Natural killer cell (primary cell): Measurements from ENCODE around the gene RFX2. TPM values are rescaled to one million over a fixed set of nuclear protein-coding genes. Genes with fewer than 3 reads are reported as not detected.

ENCODE experiments used
- ATAC-seq, 3 donors: fragments of 150-1000 bp in 2 of 3; fragments of 200-7000 bp in 1 of 3; cut with Tn5 transposase; 1 replicate in 1 of 3; 2 replicates in 2 of 3; pipeline ENCODE4 v1.10.0; 2021; ENCODE audit warnings: mild to moderate bottlenecking in 2 of 3, moderate library complexity in 2 of 3
- DNase-seq, 2 donors: peaks; one replicate each; pipeline versions ENCODE4 v3.0.0 to v3.0.0-alpha.2; 2013 to 2021; ENCODE audit warnings: mixed read lengths in 1 of 2
- H3K27ac ChIP-seq: one replicate; pipeline ENCODE4 v1.5.1; 2013; ENCODE audit warnings: mild to moderate bottlenecking, low read length
- H3K27me3 ChIP-seq: one replicate; pipeline ENCODE4 v1.6.1; 2013; ENCODE audit warnings: low read length; ENCODE audit not compliant: control insufficient read depth, insufficient read depth
- H3K36me3 ChIP-seq: one replicate; pipeline ENCODE4 v1.6.1; 2013; ENCODE audit warnings: low read length; ENCODE audit not compliant: control insufficient read depth, insufficient read depth
- H3K4me1 ChIP-seq: one replicate; pipeline ENCODE4 v1.6.1; 2013; ENCODE audit warnings: low read length; ENCODE audit not compliant: control insufficient read depth, insufficient read depth
- H3K4me3 ChIP-seq: one replicate; pipeline ENCODE4 v1.5.1; 2013; ENCODE audit warnings: low read length
- H3K9me3 ChIP-seq: one replicate; pipeline ENCODE4 v1.6.1; 2013; ENCODE audit warnings: low read length; ENCODE audit not compliant: control insufficient read depth, insufficient read depth
- H3K27ac Mint-ChIP-seq, 2 donors: one replicate each; pipeline ENCODE4 v1.8.0; 2022; ENCODE audit warnings: mild to moderate bottlenecking in 2 of 2, mixed read lengths in 2 of 2, moderate library complexity in 1 of 2
- H3K27me3 Mint-ChIP-seq, 2 donors: one replicate each; pipeline ENCODE4 v1.8.0; 2022; ENCODE audit warnings: low read depth in 2 of 2, mixed read lengths in 2 of 2
- H3K36me3 Mint-ChIP-seq: one replicate; pipeline ENCODE4 v1.8.0; 2022; ENCODE audit warnings: mixed read lengths
- H3K4me1 Mint-ChIP-seq, 2 donors: one replicate each; pipeline ENCODE4 v1.8.0; 2022; ENCODE audit warnings: mixed read lengths in 2 of 2
- H3K4me3 Mint-ChIP-seq: one replicate; pipeline ENCODE4 v1.8.0; 2022; ENCODE audit warnings: mild to moderate bottlenecking, moderate library complexity, mixed read lengths
- H3K9me3 Mint-ChIP-seq, 2 donors: one replicate each; pipeline ENCODE4 v1.8.0; 2022; ENCODE audit warnings: mixed read lengths in 2 of 2
- CTCF ChIP-seq: fragments of 200-600 bp; IDR thresholded peaks from one replicate; pipeline ENCODE4 v1.8.0; 2022; ENCODE audit warnings: antibody characterized with exemption
- WGBS: methylation state at CpG from one replicate; pipeline ENCODE4 v1.1.7; 2013; ENCODE audit warnings: missing lambda C conversion rate; ENCODE audit not compliant: insufficient coverage; 5-methylcytosine and 5-hydroxymethylcytosine counted together
- intact Hi-C: fragments of 100-400 bp; cut with micrococcal nuclease; formaldehyde crosslinking; loops from one replicate; pipeline ENCODE4 v1.14.2; 2022
- total RNA-seq, 4 donors: library from RNA; stranded (reverse); fragments of 120-200 nt in 1 of 4; gene quantifications; one replicate each; pipeline versions ENCODE4 v1.2.3 to v1.2.4, GENCODE V29; 2013 to 2022

Gene RFX2
- total RNA-seq, 3 donors from 2014 or later (not counting 1 experiment from before 2014, with no cell fraction given), result 2.4 to 4.6 (median 4.1) TPM

- H3K9me3 Mint-ChIP-seq, result no peaks in the 10 kb centered on the region
- no peaks in the 10 kb centered on the region for H3K9me3 ChIP-seq
- no peak overlapping the region for H3K27ac ChIP-seq
- H3K27me3 Mint-ChIP-seq, result no peaks in the 10 kb centered on the region
- H3K36me3 ChIP-seq, result no peaks in the 10 kb centered on the region
- ATAC-seq (no peak), DNase-seq (no peak)
- H3K4me3 ChIP-seq, result no peak overlapping the region
- no peak overlapping the region for H3K27ac Mint-ChIP-seq
- 95% methylated on average over 6 of the region's 7 CpGs for WGBS
- no peak overlapping the region for H3K4me3 Mint-ChIP-seq
- intact Hi-C loops, result no loop called here
- no peaks in the 10 kb centered on the region for H3K36me3 Mint-ChIP-seq
- TF ChIP-seq CTCF, result no peak
- no peaks in the 10 kb centered on the region for H3K27me3 ChIP-seq
- no peaks in the 10 kb centered on the region for H3K4me1 ChIP-seq
- no peaks in the 10 kb centered on the region for H3K4me1 Mint-ChIP-seq
These were observed 110.0 kb downstream of the RFX2 start for GRCh38 chr19:6000228-6000847.

- no peak overlapping the region for H3K4me3 Mint-ChIP-seq
- H3K27me3 Mint-ChIP-seq, result no peaks in the 10 kb centered on the region
- DNase-seq (no peak), ATAC-seq (no peak)
- H3K4me1 Mint-ChIP-seq, result no peaks in the 10 kb centered on the region
- no peaks in the 10 kb centered on the region for H3K9me3 Mint-ChIP-seq
- H3K36me3 Mint-ChIP-seq, result no peaks in the 10 kb centered on the region
- Histone ChIP-seq H3K4me3 (no peak overlapping the region), H3K27ac (no peak overlapping the region), H3K4me1 (no peaks in the 10 kb centered on the region), H3K27me3 (no peaks in the 10 kb centered on the region), H3K36me3 (no peaks in the 10 kb centered on the region), H3K9me3 (no peaks in the 10 kb centered on the region)
- H3K27ac Mint-ChIP-seq, result no peak overlapping the region
- TF ChIP-seq CTCF, result no peak
- intact Hi-C loops, result no loop called here
- WGBS, result 97% methylated on average over 6 of the region's 6 CpGs
These were observed 110.6 kb downstream of the RFX2 start for GRCh38 chr19:5999693-6000092.

- no peaks in the 10 kb centered on the region for H3K27me3 ChIP-seq
- no peaks in the 10 kb centered on the region for H3K36me3 Mint-ChIP-seq
- ATAC-seq (no peak), DNase-seq (no peak)
- 92% methylated on average over 17 of the region's 17 CpGs for WGBS
- no peaks in the 10 kb centered on the region for H3K9me3 Mint-ChIP-seq
- no peaks in the 10 kb centered on the region for H3K9me3 ChIP-seq
- TF ChIP-seq CTCF, result no peak
- no peak overlapping the region for H3K4me3 Mint-ChIP-seq
- no peaks in the 10 kb centered on the region for H3K27me3 Mint-ChIP-seq
- H3K4me3 ChIP-seq, result no peak overlapping the region
- intact Hi-C loops, result no loop called here
- no peak overlapping the region for H3K27ac ChIP-seq
- H3K4me1 Mint-ChIP-seq, result no peaks in the 10 kb centered on the region
- no peaks in the 10 kb centered on the region for H3K4me1 ChIP-seq
- no peaks in the 10 kb centered on the region for H3K36me3 ChIP-seq
- H3K27ac Mint-ChIP-seq, result no peak overlapping the region
These were observed 112.9 kb downstream of the RFX2 start for GRCh38 chr19:5997371-5997770.
